HEK293 (cell line): ENCODE data around the gene PARD3B.

Source experiments
- CTCF ChIP-seq: fragments of 450-650 bp; formaldehyde crosslinking; IDR thresholded peaks from 2 replicates; pipeline ENCODE4 v1.5.1; 2016; ENCODE audit warnings: missing biosample characterization, missing genetic modification characterization
- ZNF600 ChIP-seq: fragments of 450-650 bp; formaldehyde crosslinking; IDR thresholded peaks from 2 replicates; pipeline ENCODE4 v1.5.1; 2016; ENCODE audit warnings: missing biosample characterization, missing genetic modification characterization

DNA sequence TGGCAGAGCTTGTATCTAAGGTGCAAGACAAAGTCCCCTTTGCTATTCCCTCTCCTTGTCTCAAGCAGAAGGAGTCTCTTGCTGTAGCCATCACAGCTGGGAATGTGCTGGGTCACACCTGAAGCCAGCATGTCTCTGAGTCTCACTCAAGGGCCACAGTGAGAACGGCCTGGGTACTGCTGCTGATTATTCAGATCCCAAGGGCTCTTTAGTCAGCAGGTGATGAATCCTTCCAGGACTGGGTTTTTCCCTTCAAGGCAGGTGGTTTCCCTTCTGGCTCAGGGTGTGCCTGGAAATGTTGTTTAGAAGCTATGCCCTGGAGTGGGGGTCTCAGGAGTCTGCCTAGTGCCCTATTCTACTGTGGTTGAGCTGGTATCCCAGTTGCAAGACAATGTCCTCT is 356.3 kb downstream of the PARD3B start:
- no peak for TF ChIP-seq CTCF (tag by site-specific recombination)
- TF ChIP-seq ZNF600 (tag by site-specific recombination), result no peak
